Measurements from ENCODE around the gene HOXC6.
A peak's percentile ranks its signal among the peaks of the same experiment; 100 is the strongest.

The HOXC6 gene

GRCh38 chr12:53988541-53989226, 39.6 kb upstream of the HOXC6 start:
- Histone ChIP-seq H3K4ac (ENCODE audit: low read depth in 1 of 2, low read length in 2 of 2) (no peak overlapping the region), H3K18ac (ENCODE audit: low read depth in 1 of 2, low read length in 2 of 2) (no peak overlapping the region), H2BK15ac (ENCODE audit: low read depth, poor library complexity, severe bottlenecking) (no peak overlapping the region), H4K91ac (ENCODE audit: low read length) (no peak overlapping the region), H3K36me3 (ENCODE audit: control insufficient read depth in 1 of 2, insufficient read depth in 2 of 2, low read depth in 1 of 2, low read length in 2 of 2) (no peaks in the 10 kb centered on the region), H2AK5ac (ENCODE audit: low read length, severe bottlenecking) (peak overlapping the region; percentile 79), H2BK5ac (ENCODE audit: low read depth, low read length, poor library complexity, severe bottlenecking) (no peak overlapping the region), H3K14ac (ENCODE audit: low read length in 2 of 2) (no peak overlapping the region), H3K79me1 (replicated peaks; ENCODE audit: low read length, poor library complexity, severe bottlenecking) (peaks cover 2% of the 10 kb centered on the region), H2AFZ (ENCODE audit: low read depth, low read length) (no peak overlapping the region), H3K23ac (ENCODE audit: low read length in 2 of 2) (no peak overlapping the region), H3K9ac (ENCODE audit: low read length) (peak overlapping the region; percentile 98), H3K27me3 (ENCODE audit: control insufficient read depth in 1 of 2, insufficient read depth in 1 of 2, low read length in 2 of 2) (peaks cover 0 to 10% of the 10 kb centered on the region in 2 experiments), H4K8ac (ENCODE audit: low read length) (no peak overlapping the region), H3K9me3 (ENCODE audit: control insufficient read depth, low read length) (no peaks in the 10 kb centered on the region), H3K4me2 (ENCODE audit: low read length, poor library complexity, severe bottlenecking) (peak overlapping the region; percentile 59), H3K27ac (ENCODE audit: low read length, poor library complexity, severe bottlenecking) (peak overlapping the region; percentile 50), H3K4me3 (ENCODE audit: insufficient read depth in 1 of 2, low read depth in 1 of 2, low read length in 2 of 2) (peak overlapping the region in 1 of 2 experiments; percentile 92), H3K4me1 (ENCODE audit: control insufficient read depth, insufficient read depth, low read depth, low read length) (peaks cover 46% of the 10 kb centered on the region), H2BK120ac (ENCODE audit: low read depth, low read length) (no peak overlapping the region), H2BK12ac (ENCODE audit: low read length in 2 of 2) (no peak overlapping the region)
- no peak for DNase-seq
- WGBS, result 3% methylated on average over 5 of the region's 5 CpGs

DNA sequence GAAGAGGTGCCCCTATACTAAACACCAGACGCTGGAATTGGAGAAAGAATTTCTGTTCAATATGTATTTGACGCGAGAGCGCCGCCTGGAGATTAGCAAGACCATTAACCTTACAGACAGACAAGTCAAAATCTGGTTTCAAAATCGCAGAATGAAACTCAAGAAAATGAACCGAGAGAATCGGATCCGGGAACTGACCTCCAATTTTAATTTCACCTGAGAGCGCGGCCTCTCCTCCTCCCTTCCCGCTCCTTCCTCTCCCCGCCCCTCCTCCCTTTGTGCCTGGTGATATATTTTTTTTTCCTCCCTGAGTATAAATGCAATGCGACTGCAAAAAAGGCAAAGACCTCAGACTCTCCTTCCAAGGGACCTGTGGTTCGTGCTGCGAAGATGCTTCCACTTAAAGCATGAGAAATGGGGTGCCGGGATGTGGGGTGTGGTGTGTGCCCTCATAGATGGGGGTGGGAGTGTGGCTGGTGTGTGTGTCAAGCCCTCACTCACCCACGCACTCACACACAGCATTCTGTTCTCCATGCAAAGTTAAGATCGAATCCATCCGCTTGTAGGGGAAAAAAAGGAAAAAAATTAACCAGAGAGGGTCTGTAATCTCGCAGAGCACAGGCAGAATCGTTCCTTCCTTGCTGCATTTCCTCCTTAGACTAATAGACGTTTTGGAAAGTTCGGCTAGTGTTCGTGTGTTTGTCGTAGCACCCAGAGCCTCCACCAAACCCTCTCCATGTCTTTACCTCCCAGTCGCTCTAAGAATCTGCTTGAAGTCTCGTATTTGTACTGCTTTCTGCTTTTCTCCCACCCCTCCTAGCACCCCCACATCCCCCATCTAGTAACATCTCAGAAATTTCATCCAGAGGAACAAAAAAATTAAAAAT, 38.8 kb upstream of the HOXC6 start:
- Histone ChIP-seq H2BK5ac (ENCODE audit: low read depth, low read length, poor library complexity, severe bottlenecking) (no peak overlapping the region), H3K4me1 (ENCODE audit: control insufficient read depth, insufficient read depth, low read depth, low read length) (peaks cover 43% of the 10 kb centered on the region), H3K9me3 (ENCODE audit: control insufficient read depth, low read length) (no peaks in the 10 kb centered on the region), H3K23ac (ENCODE audit: low read length in 2 of 2) (no peak overlapping the region), H3K27me3 (ENCODE audit: control insufficient read depth in 1 of 2, insufficient read depth in 1 of 2, low read length in 2 of 2) (peaks cover 0 to 4% of the 10 kb centered on the region in 2 experiments), H2BK12ac (ENCODE audit: low read length in 2 of 2) (no peak overlapping the region), H3K36me3 (ENCODE audit: control insufficient read depth in 1 of 2, insufficient read depth in 2 of 2, low read depth in 1 of 2, low read length in 2 of 2) (no peaks in the 10 kb centered on the region), H3K27ac (ENCODE audit: low read length, poor library complexity, severe bottlenecking) (peak overlapping the region; percentile 8), H2AK5ac (ENCODE audit: low read length, severe bottlenecking) (no peak overlapping the region), H4K8ac (ENCODE audit: low read length) (peak overlapping the region; percentile 19), H3K14ac (ENCODE audit: low read length in 2 of 2) (no peak overlapping the region), H2BK15ac (ENCODE audit: low read depth, poor library complexity, severe bottlenecking) (no peak overlapping the region), H3K4me2 (ENCODE audit: low read length, poor library complexity, severe bottlenecking) (peak overlapping the region; percentile 59), H3K79me1 (replicated peaks; ENCODE audit: low read length, poor library complexity, severe bottlenecking) (peaks cover 2% of the 10 kb centered on the region), H3K9ac (ENCODE audit: low read length) (peak overlapping the region; percentile 98), H3K4me3 (ENCODE audit: insufficient read depth in 1 of 2, low read depth in 1 of 2, low read length in 2 of 2) (peak overlapping the region in 1 of 2 experiments; percentile 92), H4K91ac (ENCODE audit: low read length) (no peak overlapping the region), H3K4ac (ENCODE audit: low read depth in 1 of 2, low read length in 2 of 2) (no peak overlapping the region), H3K18ac (ENCODE audit: low read depth in 1 of 2, low read length in 2 of 2) (no peak overlapping the region), H2AFZ (ENCODE audit: low read depth, low read length) (no peak overlapping the region), H2BK120ac (ENCODE audit: low read depth, low read length) (no peak overlapping the region)
- 22% methylated on average over 24 of the region's 28 CpGs for WGBS
- peak; percentile 71 for DNase-seq

DNA sequence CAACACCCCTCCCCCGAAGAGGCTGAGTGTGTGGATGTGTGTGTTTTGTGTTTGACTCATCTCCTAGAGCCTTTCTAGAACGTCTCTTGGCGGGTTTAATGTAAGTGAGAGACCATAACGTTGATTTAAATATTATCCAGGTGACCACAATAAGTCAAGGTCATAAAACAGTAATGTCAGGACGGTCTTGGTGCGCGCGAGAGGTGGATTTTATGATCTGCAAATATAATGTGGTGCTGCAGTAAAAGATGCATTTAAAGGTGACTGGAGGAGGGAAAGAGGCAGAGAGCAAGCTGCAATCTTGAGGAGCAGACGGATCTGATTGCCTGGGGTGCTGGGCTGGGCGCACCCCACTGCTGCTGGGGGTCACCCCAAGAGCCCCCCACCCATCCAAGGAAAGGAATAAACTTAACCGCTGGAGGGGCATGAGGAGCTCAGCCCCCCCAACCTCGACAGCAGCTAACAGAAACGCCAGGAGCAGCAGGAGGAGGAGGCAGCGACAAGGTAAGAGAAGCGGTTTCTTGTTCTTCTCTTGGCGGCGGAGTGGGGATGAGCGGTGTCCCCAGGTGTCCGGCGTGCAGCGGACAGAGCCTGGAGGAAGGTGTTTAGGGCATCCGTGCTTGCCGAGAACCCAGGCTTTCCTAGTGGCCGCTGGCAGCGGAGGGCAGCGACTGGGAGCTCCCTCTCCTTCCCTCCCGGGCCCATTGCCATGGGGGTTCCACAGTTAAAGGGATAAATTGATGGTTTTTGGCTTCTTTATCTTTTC, 37.7 kb upstream of the HOXC6 start:
- DNase-seq, result no peak

More for the DNA sequence above, 37.7 kb upstream of the HOXC6 start:
- H3K27ac ChIP-seq (ENCODE audit: low read length, poor library complexity, severe bottlenecking), result peak overlapping the region; percentile 62
- no peak overlapping the region for H3K18ac ChIP-seq (ENCODE audit: low read depth in 1 of 2, low read length in 2 of 2)
- peak overlapping the region; percentile 50 to 92 for H3K4me3 ChIP-seq (ENCODE audit: insufficient read depth in 1 of 2, low read depth in 1 of 2, low read length in 2 of 2)
- no peak overlapping the region for H2BK12ac ChIP-seq (ENCODE audit: low read length in 2 of 2)
- peak overlapping the region; percentile 33 for H2BK15ac ChIP-seq (ENCODE audit: low read depth, poor library complexity, severe bottlenecking)
- peak overlapping the region; percentile 98 for H3K9ac ChIP-seq (ENCODE audit: low read length)
- H3K4ac ChIP-seq (ENCODE audit: low read depth in 1 of 2, low read length in 2 of 2), result no peak overlapping the region
- no peaks in the 10 kb centered on the region for H3K9me3 ChIP-seq (ENCODE audit: control insufficient read depth, low read length)
- no peak overlapping the region for H4K8ac ChIP-seq (ENCODE audit: low read length)
- no peak overlapping the region for H4K91ac ChIP-seq (ENCODE audit: low read length)
- no peaks in the 10 kb centered on the region for H3K36me3 ChIP-seq (ENCODE audit: control insufficient read depth in 1 of 2, insufficient read depth in 2 of 2, low read depth in 1 of 2, low read length in 2 of 2)
- WGBS, result 21% methylated on average over 27 of the region's 27 CpGs
- H3K27me3 ChIP-seq (ENCODE audit: control insufficient read depth in 1 of 2, insufficient read depth in 1 of 2, low read length in 2 of 2), result peaks cover 0 to 4% of the 10 kb centered on the region in 2 experiments
- H2AK5ac ChIP-seq (ENCODE audit: low read length, severe bottlenecking), result no peak overlapping the region
- peaks cover 43% of the 10 kb centered on the region for H3K4me1 ChIP-seq (ENCODE audit: control insufficient read depth, insufficient read depth, low read depth, low read length)
- H2AFZ ChIP-seq (ENCODE audit: low read depth, low read length), result no peak overlapping the region
- H3K14ac ChIP-seq (ENCODE audit: low read length in 2 of 2), result no peak overlapping the region
- H3K79me1 ChIP-seq (replicated peaks; ENCODE audit: low read length, poor library complexity, severe bottlenecking), result peaks cover 2% of the 10 kb centered on the region
- H2BK5ac ChIP-seq (ENCODE audit: low read depth, low read length, poor library complexity, severe bottlenecking), result no peak overlapping the region
- no peak overlapping the region for H2BK120ac ChIP-seq (ENCODE audit: low read depth, low read length)
- H3K23ac ChIP-seq (ENCODE audit: low read length in 2 of 2), result no peak overlapping the region
- peak overlapping the region; percentile 81 for H3K4me2 ChIP-seq (ENCODE audit: low read length, poor library complexity, severe bottlenecking)

Data from mesenchymal stem cell (in vitro differentiated cells and primary cell).